Fibroblast of lung (primary cell): ENCODE results near the gene HNRNPA2B1. TPM values are rescaled to one million over a fixed set of nuclear protein-coding genes. Genes with fewer than 3 reads are reported as not detected.

Source experiments
- DNase-seq, 2 donors: peaks; one replicate each; pipeline versions ENCODE4 v3.0.0 to v3.0.0-alpha.2; 2010; ENCODE audit warnings: low read depth in 2 of 2
- H2AFZ ChIP-seq: 2 replicates; pipeline ENCODE4 v1.5.1; 2012; ENCODE audit warnings: low read length, control low read depth, inconsistent platforms
- H3K27ac ChIP-seq: 2 replicates; pipeline ENCODE4 v1.5.1; 2011; ENCODE audit warnings: low read length, control low read depth; ENCODE audit not compliant: insufficient read depth
- H3K27me3 ChIP-seq: 2 replicates; pipeline ENCODE4 v1.5.1; 2011; ENCODE audit warnings: mild to moderate bottlenecking, low read length; ENCODE audit not compliant: control insufficient read depth, insufficient read depth
- H3K36me3 ChIP-seq: 2 replicates; pipeline ENCODE4 v1.5.1; 2011; ENCODE audit warnings: low read length; ENCODE audit not compliant: control insufficient read depth, insufficient read depth
- H3K4me1 ChIP-seq: 2 replicates; pipeline ENCODE4 v1.5.1; 2011; ENCODE audit warnings: low read length; ENCODE audit not compliant: control insufficient read depth, insufficient read depth; ENCODE audit errors: extremely low read depth
- H3K4me2 ChIP-seq: 2 replicates; pipeline ENCODE4 v1.5.1; 2011; ENCODE audit warnings: low read length, control low read depth; ENCODE audit not compliant: insufficient read depth; ENCODE audit errors: extremely low read depth
- H3K4me3 ChIP-seq, 4 experiments: fragments of 200-600 bp in 1 of 4; sonication (generic) in 1 of 4; replicated peaks in 1 of 4; 2 replicates each; pipeline ENCODE4 v1.5.1; 2011 to 2016; ENCODE audit warnings: low read length in 4 of 4, low read depth in 3 of 4, mild to moderate bottlenecking in 3 of 4, control low read depth in 2 of 4, inconsistent platforms in 1 of 4, mixed read lengths in 1 of 4; ENCODE audit not compliant: insufficient read depth in 1 of 4; ENCODE audit errors: control extremely low read depth in 1 of 4
- H3K79me2 ChIP-seq: 2 replicates; pipeline ENCODE4 v1.5.1; 2012; ENCODE audit warnings: mild to moderate bottlenecking, low read length, inconsistent platforms; ENCODE audit not compliant: control insufficient read depth, insufficient read depth
- H3K9ac ChIP-seq: 2 replicates; pipeline ENCODE4 v1.5.1; 2011; ENCODE audit warnings: mild to moderate bottlenecking, low read length, control low read depth; ENCODE audit not compliant: insufficient read depth
- H3K9me3 ChIP-seq: 2 replicates; pipeline ENCODE4 v1.5.1; 2012; ENCODE audit warnings: low read depth, low read length; ENCODE audit not compliant: control insufficient read depth, insufficient read depth
- H4K20me1 ChIP-seq: 2 replicates; pipeline ENCODE4 v1.5.1; 2011; ENCODE audit warnings: low read length; ENCODE audit not compliant: control insufficient read depth, insufficient read depth; ENCODE audit errors: extremely low read depth
- CTCF ChIP-seq, 2 donors: IDR thresholded peaks in 1 of 2; conservative IDR thresholded peaks in 1 of 2; 1 replicate in 1 of 2; 2 replicates in 1 of 2; pipeline ENCODE4 v1.5.1; 2011 to 2012; ENCODE audit warnings: low read length in 2 of 2, control low read depth in 1 of 2, inconsistent platforms in 1 of 2, low read depth in 1 of 2, mild to moderate bottlenecking in 1 of 2
- EZH2 ChIP-seq: IDR thresholded peaks from 2 replicates; pipeline ENCODE4 v1.5.1; 2012; ENCODE audit warnings: low read length, control low read depth, mild to moderate bottlenecking; ENCODE audit errors: missing control alignments
- polyA plus RNA-seq, 2 donors: library from polyadenylated mRNA; depleted of rRNA in 1 of 2; stranded (reverse) in 1 of 2; unstranded in 1 of 2; fragments of >200 nt; gene quantifications; 2 replicates each; pipeline ENCODE4 v1.2.1, GENCODE V29; 2011 to 2012; ENCODE audit warnings: missing spikeins in 1 of 2
- total RNA-seq: library from RNA; depleted of rRNA; stranded (reverse); fragments of >200 nt; gene quantifications from 2 replicates; pipeline ENCODE4 v1.2.1, GENCODE V29; 2014

Gene HNRNPA2B1
- total and polyA plus RNA-seq, 2 donors (not counting 1 experiment from before 2014, with no cell fraction given), result 82.1 to 428 TPM

- Histone ChIP-seq H3K4me3 (no peak overlapping the region), H3K27ac (no peak overlapping the region), H3K9ac (no peak overlapping the region), H3K36me3 (no peaks in the 10 kb centered on the region), H3K4me1 (no peaks in the 10 kb centered on the region), H4K20me1 (no peaks in the 10 kb centered on the region), H3K4me2 (no peak overlapping the region), H3K79me2 (no peaks in the 10 kb centered on the region), H2AFZ (no peak overlapping the region), H3K9me3 (no peaks in the 10 kb centered on the region), H3K27me3 (no peaks in the 10 kb centered on the region)
- no peak for TF ChIP-seq EZH2
- TF ChIP-seq CTCF (conservative IDR thresholded peaks at IDR 0.05 in 1 of 2, IDR thresholded peaks at IDR 0.05 in 1 of 2; ENCODE audit: low read depth in 1 of 2, low read length in 2 of 2), result no peak
- DNase-seq, result no peak
Observed at GRCh38 chr7:26172048-26172447, 28.5 kb downstream of the HNRNPA2B1 start.

GRCh38 chr7:26171601-26172000 is 28.9 kb downstream of the HNRNPA2B1 start:
- no peak overlapping the region for H2AFZ ChIP-seq
- no peak overlapping the region for H3K4me2 ChIP-seq
- H3K9me3 ChIP-seq, result no peaks in the 10 kb centered on the region
- no peaks in the 10 kb centered on the region for H3K36me3 ChIP-seq
- no peaks in the 10 kb centered on the region for H3K27me3 ChIP-seq
- H3K4me3 ChIP-seq, result no peak overlapping the region
- H3K27ac ChIP-seq, result no peak overlapping the region
- H4K20me1 ChIP-seq, result no peaks in the 10 kb centered on the region
- DNase-seq, result no peak
- H3K9ac ChIP-seq, result no peak overlapping the region
- no peaks in the 10 kb centered on the region for H3K79me2 ChIP-seq
- no peaks in the 10 kb centered on the region for H3K4me1 ChIP-seq
- TF ChIP-seq CTCF (conservative IDR thresholded peaks at IDR 0.05 in 1 of 2, IDR thresholded peaks at IDR 0.05 in 1 of 2; ENCODE audit: low read depth in 1 of 2, low read length in 2 of 2) (no peak), EZH2 (no peak)

- no peaks in the 10 kb centered on the region for H3K27me3 ChIP-seq
- H3K36me3 ChIP-seq, result no peaks in the 10 kb centered on the region
- no peak overlapping the region for H3K4me3 ChIP-seq
- no peak overlapping the region for H3K9ac ChIP-seq
- DNase-seq, result no peak
- H3K4me2 ChIP-seq, result no peak overlapping the region
- H3K27ac ChIP-seq, result no peak overlapping the region
- H4K20me1 ChIP-seq, result no peaks in the 10 kb centered on the region
- H3K4me1 ChIP-seq, result no peaks in the 10 kb centered on the region
- H3K79me2 ChIP-seq, result no peaks in the 10 kb centered on the region
- TF ChIP-seq CTCF (conservative IDR thresholded peaks at IDR 0.05 in 1 of 2, IDR thresholded peaks at IDR 0.05 in 1 of 2; ENCODE audit: low read depth in 1 of 2, low read length in 2 of 2) (no peak), EZH2 (no peak)
- no peaks in the 10 kb centered on the region for H3K9me3 ChIP-seq
- no peak overlapping the region for H2AFZ ChIP-seq
Observed at GRCh38 chr7:26170663-26171062, 29.9 kb downstream of the HNRNPA2B1 start.
